ENCODE data around the gene WDR91.

Gene WDR91

GRCh38 chr7:135160858-135161653 lies 50.3 kb downstream of the WDR91 start:
- DNase-seq (ENCODE audit: low read depth): no peak

- DNase-seq (ENCODE audit: low read depth): no peak
Measured at GRCh38 chr7:135160098-135160857, 51.0 kb downstream of the WDR91 start.

GRCh38 chr7:135159359-135160085 lies 51.8 kb downstream of the WDR91 start:
- DNase-seq (ENCODE audit: low read depth): no peak

- DNase-seq (ENCODE audit: low read depth): no peak
Measured at GRCh38 chr7:135158874-135159273, 52.5 kb downstream of the WDR91 start.

- DNase-seq (ENCODE audit: low read depth): no peak
Measured at GRCh38 chr7:135158141-135158655, 53.1 kb downstream of the WDR91 start.

GRCh38 chr7:135156290-135156689 lies 55.0 kb downstream of the WDR91 start:
- no peak for DNase-seq (ENCODE audit: low read depth)

- DNase-seq (ENCODE audit: low read depth): no peak
Measured at GRCh38 chr7:135154734-135155133, 56.6 kb downstream of the WDR91 start.

- no peak for DNase-seq (ENCODE audit: low read depth)
Measured at GRCh38 chr7:135152442-135152841, 58.9 kb downstream of the WDR91 start.

- DNase-seq (ENCODE audit: low read depth): no peak
Measured at GRCh38 chr7:135151533-135151932, 59.8 kb downstream of the WDR91 start.

- no peak for DNase-seq (ENCODE audit: low read depth)
Measured at GRCh38 chr7:135151132-135151531, 60.2 kb downstream of the WDR91 start.

GRCh38 chr7:135150072-135150782 lies 61.1 kb downstream of the WDR91 start:
- no peak for DNase-seq (ENCODE audit: low read depth)

- DNase-seq (ENCODE audit: low read depth): peak; percentile 27
Measured at GRCh38 chr7:135147899-135148721, 63.2 kb downstream of the WDR91 start, which contains the start of gene TMEM140. TSS of gene TMEM140 (plus strand) at chr7:135148072. CDS start at chr7:135164442, 16,370 bp downstream.

GRCh38 chr7:135147341-135147898 lies 63.9 kb downstream of the WDR91 start:
- DNase-seq (ENCODE audit: low read depth): no peak

- no peak for DNase-seq (ENCODE audit: low read depth)
Measured at GRCh38 chr7:135143885-135144668, 67.2 kb downstream of the WDR91 start.
